Measurements from ENCODE around the gene MGARP. TPM values are rescaled to one million over a fixed set of nuclear protein-coding genes. Genes with fewer than 3 reads are reported as not detected.
"Not testable (repeated sequence)": the region's sequence is repeated elsewhere in the genome, so short reads cannot be mapped to it uniquely, and the experiment has no call there.

Gene MGARP
- total RNA-seq, 2 donors from 2014 or later, result 0.53 to 1.3 TPM

GRCh38 chr4:139315221-139315675, 35.2 kb upstream of the MGARP start:
- whole genome bisulfite sequencing, 2 experiments (ENCODE audit: insufficient coverage in 1 of 2, insufficient read length in 1 of 2), result 91 to 92% methylated on average over 12 to 13 of the region's 13 CpGs

GRCh38 chr4:139314047-139314800, 34.2 kb upstream of the MGARP start:
- Histone ChIP-seq H3K9me3 (ENCODE audit: control insufficient read depth, low read length) (no peaks in the 10 kb centered on the region), H3K27me3 (ENCODE audit: control insufficient read depth, insufficient read depth, low read length, poor library complexity, severe bottlenecking) (no peaks in the 10 kb centered on the region), H3K9ac (ENCODE audit: extremely low read depth, low read length, poor library complexity, severe bottlenecking) (peak overlapping the region; percentile 15), H3K4me3 (ENCODE audit: low read length) (no peak overlapping the region), H3K4me1 (ENCODE audit: control insufficient read depth, insufficient read depth, low read length) (no peaks in the 10 kb centered on the region), H3K27ac (ENCODE audit: low read depth, low read length) (no peak overlapping the region), H3K36me3 (ENCODE audit: control insufficient read depth, insufficient read depth, low read length) (peaks cover 12% of the 10 kb centered on the region)
- Mint-ChIP-seq H3K4me1 (peaks cover 44% of the 10 kb centered on the region), H3K4me3 (peak overlapping the region; percentile 9), H3K36me3 (ENCODE audit: low read depth) (peaks cover 10% of the 10 kb centered on the region), H3K27ac (peak overlapping the region; percentile 95), H3K27me3 (ENCODE audit: insufficient read depth) (no peaks in the 10 kb centered on the region), H3K9me3 (no peaks in the 10 kb centered on the region)
- DNase-seq, result peak; percentile 75
- WGBS, 2 experiments (ENCODE audit: insufficient coverage in 1 of 2, insufficient read length in 1 of 2), result 65 to 74% methylated on average over 3 to 4 of the region's 4 CpGs
- no peak for TF ChIP-seq CTCF (conservative IDR thresholded peaks at IDR 0.05)

More at GRCh38 chr4:139315221-139315675, 35.2 kb upstream of the MGARP start:
- peaks cover 2% of the 10 kb centered on the region for H3K9me3 ChIP-seq (ENCODE audit: control insufficient read depth, low read length)
- H3K36me3 ChIP-seq (ENCODE audit: control insufficient read depth, insufficient read depth, low read length), result peaks cover 12% of the 10 kb centered on the region
- H3K4me1 Mint-ChIP-seq, result peaks cover 44% of the 10 kb centered on the region
- peaks cover 7% of the 10 kb centered on the region for H3K9me3 Mint-ChIP-seq
- no peaks in the 10 kb centered on the region for H3K27me3 Mint-ChIP-seq (ENCODE audit: insufficient read depth)
- no peak for TF ChIP-seq CTCF (conservative IDR thresholded peaks at IDR 0.05)
- H3K4me1 ChIP-seq (ENCODE audit: control insufficient read depth, insufficient read depth, low read length), result no peaks in the 10 kb centered on the region
- peak overlapping the region; percentile 8 for H3K9ac ChIP-seq (ENCODE audit: extremely low read depth, low read length, poor library complexity, severe bottlenecking)
- H3K36me3 Mint-ChIP-seq (ENCODE audit: low read depth), result peaks cover 10% of the 10 kb centered on the region
- H3K27ac ChIP-seq (ENCODE audit: low read depth, low read length), result no peak overlapping the region
- DNase-seq, result peak; percentile 52
- H3K27ac Mint-ChIP-seq, result peak overlapping the region; percentile 95
- no peaks in the 10 kb centered on the region for H3K27me3 ChIP-seq (ENCODE audit: control insufficient read depth, insufficient read depth, low read length, poor library complexity, severe bottlenecking)
- H3K4me3 Mint-ChIP-seq, result peak overlapping the region; percentile 9
- H3K4me3 ChIP-seq (ENCODE audit: low read length), result no peak overlapping the region

- peaks cover 15% of the 10 kb centered on the region for H3K36me3 ChIP-seq (ENCODE audit: control insufficient read depth, insufficient read depth, low read length)
- not testable (repeated sequence) for H3K4me3 Mint-ChIP-seq; H3K4me1 ChIP-seq (ENCODE audit: control insufficient read depth, insufficient read depth, low read length); H3K4me3 ChIP-seq (ENCODE audit: low read length); H3K9me3 ChIP-seq (ENCODE audit: control insufficient read depth, low read length); H3K9me3 Mint-ChIP-seq; H3K27me3 ChIP-seq (ENCODE audit: control insufficient read depth, insufficient read depth, low read length, poor library complexity, severe bottlenecking); H3K9ac ChIP-seq (ENCODE audit: extremely low read depth, low read length, poor library complexity, severe bottlenecking); H3K27me3 Mint-ChIP-seq (ENCODE audit: insufficient read depth); H3K27ac ChIP-seq (ENCODE audit: low read depth, low read length); DNase-seq
- H3K4me1 Mint-ChIP-seq, result peaks cover 44% of the 10 kb centered on the region
- peak overlapping the region; percentile 95 for H3K27ac Mint-ChIP-seq
- WGBS, 2 experiments (ENCODE audit: insufficient coverage in 1 of 2, insufficient read length in 1 of 2), result 91 to 94% methylated on average over 7 to 10 of the region's 10 CpGs
- H3K36me3 Mint-ChIP-seq (ENCODE audit: low read depth), result peaks cover 11% of the 10 kb centered on the region
Measured at GRCh38 chr4:139313414-139313813, 33.4 kb upstream of the MGARP start.
